ENCODE results near the gene EHMT1. TPM values are rescaled to one million over a fixed set of nuclear protein-coding genes. Genes with fewer than 3 reads are reported as not detected.
A peak's percentile ranks its signal among the peaks of the same experiment; 100 is the strongest.

The EHMT1 gene
- total and polyA plus RNA-seq, 2 experiments from 2014 or later: 162 to 177 TPM

- H4K20me1 ChIP-seq (replicated peaks; ENCODE audit: insufficient read depth): no peaks in the 10 kb centered on the region
These were observed 48.3 kb downstream of the EHMT1 start for GRCh38 chr9:137666955-137667670.

More at GRCh38 chr9:137666955-137667670, 48.3 kb downstream of the EHMT1 start:
- peaks cover 31% of the 10 kb centered on the region for H3K36me3 Mint-ChIP-seq (ENCODE audit: low read depth)
- H3K36me3 ChIP-seq (ENCODE audit: insufficient read depth): no peaks in the 10 kb centered on the region
- peak; percentile 67 for ATAC-seq
- H3K9me3 Mint-ChIP-seq: no peaks in the 10 kb centered on the region
- H2AFZ ChIP-seq: no peak overlapping the region
- peak overlapping the region; percentile 38 for H3K4me3 ChIP-seq
- H3K4me2 ChIP-seq: peak overlapping the region; percentile 69
- peak overlapping the region; percentile 97 for H3K27ac Mint-ChIP-seq
- peaks cover 76% of the 10 kb centered on the region for H3K4me1 ChIP-seq (ENCODE audit: insufficient read depth)
- TF ChIP-seq STAT1 (IDR thresholded peaks at IDR 0.05; ENCODE audit: unreplicated experiment) (no peak), EZH2phosphoT487 (IDR thresholded peaks at IDR 0.05; ENCODE audit: unreplicated experiment) (no peak), ETS1 (IDR thresholded peaks at IDR 0.05) (no peak), ZNF331 (CRISPR knock-in tag; IDR thresholded peaks at IDR 0.05; ENCODE audit: low read depth) (no peak), EZH2 (IDR thresholded peaks at IDR 0.05; ENCODE audit: low read depth, unreplicated experiment) (no peak), CTCF (conservative IDR thresholded peaks at IDR 0.05; ENCODE audit: low read depth in 2 of 2) (no peak), CREB1 (CRISPR knock-in tag; IDR thresholded peaks at IDR 0.05; ENCODE audit: low read depth) (peak; percentile 48), ZNF114 (CRISPR knock-in tag; IDR thresholded peaks at IDR 0.05) (no peak), POLR2AphosphoS5 (IDR thresholded peaks at IDR 0.05; ENCODE audit: low read depth) (peak; percentile 21; the same call in 1 of the 2 replicates), NANOG (IDR thresholded peaks at IDR 0.05; ENCODE audit: borderline replicate concordance) (peak; percentile 38; the same call in 1 of the 2 replicates), JUNB (IDR thresholded peaks at IDR 0.05; ENCODE audit: unreplicated experiment) (no peak), REST (IDR thresholded peaks at IDR 0.05; ENCODE audit: unreplicated experiment) (no peak), ZNF462 (CRISPR knock-in tag; IDR thresholded peaks at IDR 0.05) (peak; percentile 64; the same call in 1 of the 2 replicates)
- no peaks in the 10 kb centered on the region for H3K9me2 ChIP-seq (ENCODE audit: insufficient read depth)
- DNase-seq (ENCODE audit: low spot score): peak; percentile 94
- peaks cover 90% of the 10 kb centered on the region for H3K79me2 ChIP-seq (replicated peaks; ENCODE audit: insufficient read depth)
- H3F3A ChIP-seq (replicated peaks; ENCODE audit: low read depth): peaks cover 11% of the 10 kb centered on the region
- peak overlapping the region; percentile 58 for H3K4me3 Mint-ChIP-seq
- H3K4me1 Mint-ChIP-seq: peaks cover 86% of the 10 kb centered on the region
- H3K27me3 ChIP-seq (ENCODE audit: insufficient read depth): no peaks in the 10 kb centered on the region
- H3K27ac ChIP-seq (ENCODE audit: low read depth): peak overlapping the region; percentile 95
- H3K27me3 Mint-ChIP-seq (ENCODE audit: insufficient read depth, low read depth, poor library complexity): peaks cover 13% of the 10 kb centered on the region
